T-helper 2 cell treated with Interferon-gamma antibody and Interleukin-4, amounts not matched to agents 100 ng/mL and 5 ng/mL, for 36 hours (primary cell): ENCODE measurements around the gene IL11. TPM values are rescaled to one million over a fixed set of nuclear protein-coding genes. Genes with fewer than 3 reads are reported as not detected.
"Not testable (repeated sequence)": the region's sequence is repeated elsewhere in the genome, so short reads cannot be mapped to it uniquely, and the experiment has no call there.

ENCODE experiments used
- intact Hi-C: fragments of 100-400 bp; cut with micrococcal nuclease; formaldehyde crosslinking; loops from one replicate; pipeline ENCODE4 v1.15.1; 2023
- total RNA-seq: library from RNA; stranded (reverse); gene quantifications from 2 replicates; pipeline ENCODE4 v1.2.3, GENCODE V29; 2022

IL11 gene
- total RNA-seq, result 0.55 and 0.61 TPM in 2 replicates

GRCh38 chr19:55370305-55370988 is at the start of gene IL11:
TSS of gene IL11 (minus strand) at chr19:55370463. CDS start at chr19:55370310, 153 bp downstream.
- intact Hi-C loops, result no loop called here

DNA sequence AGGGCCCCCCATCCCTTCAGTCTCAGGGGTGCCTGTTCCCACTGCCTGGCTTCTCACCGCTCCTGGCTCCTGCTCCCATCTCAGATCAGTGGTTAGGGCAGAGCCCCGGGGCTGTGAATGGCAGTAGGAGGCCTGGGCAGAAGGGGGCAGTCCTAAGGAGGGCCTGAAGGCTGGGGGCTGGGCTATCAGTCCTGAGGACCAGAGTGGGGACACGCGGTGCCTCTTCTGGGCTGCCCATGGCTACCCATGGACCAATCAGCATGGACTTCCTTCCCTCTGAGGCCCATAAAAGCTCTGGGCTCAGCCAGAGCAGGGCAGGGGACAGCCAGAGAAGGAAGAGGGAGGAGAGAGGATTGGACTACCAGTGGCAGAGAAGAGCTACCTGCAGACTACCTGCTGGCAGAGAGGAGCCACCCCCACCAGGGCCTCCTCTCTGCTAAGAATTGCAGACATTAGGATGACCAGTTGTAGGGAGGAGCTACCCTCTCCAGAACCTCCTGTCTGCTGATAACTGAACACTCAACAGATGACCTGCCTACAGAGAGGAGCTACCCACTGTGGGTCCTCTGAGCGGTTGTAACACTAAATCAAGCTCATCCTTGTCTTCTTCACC is 49.5 kb upstream of the IL11 start:
- intact Hi-C loops, result loop anchor here (10.0 kb wide), 1 partner anchor 255 kb away; the partner anchor contains the start of gene DNAAF3

DNA sequence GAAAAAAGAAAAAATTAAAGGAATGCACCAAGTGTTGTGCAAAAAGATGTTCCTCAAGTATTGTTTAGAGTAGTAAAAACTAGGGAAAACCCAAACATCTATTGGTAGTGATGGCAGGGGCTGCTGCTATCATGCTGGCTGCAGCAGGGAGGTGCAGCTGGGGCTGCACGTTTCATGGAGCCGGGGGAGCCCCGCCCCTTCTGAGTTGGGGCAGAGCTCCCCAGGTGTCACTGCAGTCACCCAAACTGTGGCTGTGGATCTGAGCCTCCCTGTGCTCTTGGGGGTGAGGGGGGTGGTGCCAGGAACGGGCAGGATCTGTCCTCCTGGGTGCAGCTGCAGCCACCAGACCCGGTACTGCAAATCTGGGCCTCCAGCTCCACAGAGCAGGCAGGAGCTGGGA is 48.8 kb upstream of the IL11 start:
- intact Hi-C loops, result loop anchor here (10.0 kb wide), 1 partner anchor 254 kb away; the partner anchor contains the start of gene DNAAF3

GRCh38 chr19:55418185-55418584 is 47.9 kb upstream of the IL11 start:
- intact Hi-C loops, result loop anchor here (10.0 kb wide), 1 partner anchor 253 kb away; the partner anchor contains the start of gene DNAAF3

- intact Hi-C loops, result loop anchor here (10.0 kb wide), 1 partner anchor 245 kb away; the partner anchor contains the start of gene DNAAF3
These were observed 39.9 kb upstream of the IL11 start for GRCh38 chr19:55410168-55410567.

- intact Hi-C loops, result loop anchor here (5.0 kb wide), 2 partner anchors 107 to 292 kb away; partner anchors contain the start of gene PPP1R12C
These were observed 38.9 kb upstream of the IL11 start for GRCh38 chr19:55409179-55409578.

- intact Hi-C loops, result loop anchor here (1.0 to 5.0 kb wide), 7 partner anchors 68 to 291 kb away; partner anchors contain the start of genes HSPBP1, KMT5C, PPP1R12C and PPP6R1
These were observed 38.2 kb upstream of the IL11 start for GRCh38 chr19:55408533-55408872.

DNA sequence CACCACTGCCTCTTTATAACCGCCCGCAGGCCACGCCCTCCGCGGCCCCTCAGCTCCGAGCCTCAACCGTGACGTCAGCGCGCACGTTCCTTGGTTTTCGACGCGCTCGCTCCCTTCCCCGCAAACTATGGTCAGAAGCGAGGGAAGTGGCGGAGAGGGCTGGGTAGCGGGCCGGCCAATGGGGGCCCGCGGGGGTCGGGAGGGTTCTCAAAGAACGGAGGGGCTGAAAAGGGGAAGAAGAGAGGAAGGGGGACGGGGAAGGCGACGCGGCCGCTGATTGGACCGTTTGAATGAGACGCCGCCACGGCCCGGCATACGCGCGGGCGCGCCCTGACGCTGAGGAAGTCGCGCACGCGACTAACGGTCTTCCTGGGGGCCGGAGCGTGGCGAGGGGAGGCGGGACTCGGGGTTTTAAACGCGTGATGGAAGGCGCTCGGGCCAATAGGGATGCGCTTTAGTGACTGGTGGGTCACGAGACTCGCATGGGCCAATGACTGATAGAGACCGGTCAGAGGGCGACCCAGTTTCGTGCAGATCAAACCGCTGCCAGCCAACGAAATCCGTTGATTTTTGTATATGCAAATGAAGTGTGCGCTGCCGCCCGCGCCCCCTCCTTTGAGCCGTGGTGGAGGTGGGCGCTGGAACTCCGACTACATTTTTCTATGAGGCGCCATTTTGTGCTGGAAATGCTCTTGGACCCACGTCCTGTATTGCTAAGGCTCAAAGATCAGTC is 37.7 kb upstream of the IL11 start:
- intact Hi-C loops, result loop anchor here (1.0 to 5.0 kb wide), 8 partner anchors 23 to 291 kb away; partner anchors contain the start of genes HSPBP1, KMT5C, PPP1R12C and PPP6R1

GRCh38 chr19:55407550-55407799 is 37.2 kb upstream of the IL11 start, which contains the start of gene UBE2S:
TSS of gene UBE2S (minus strand) at chr19:55407788. CDS start at chr19:55407589, 199 bp downstream.
- intact Hi-C loops, result loop anchor here (1.0 to 5.0 kb wide), 3 partner anchors 22 to 290 kb away; partner anchors contain the start of genes PPP1R12C and RPL28

GRCh38 chr19:55406826-55407549 is 36.7 kb upstream of the IL11 start:
- intact Hi-C loops, result loop anchor here (1.0 to 5.0 kb wide), 3 partner anchors 22 to 290 kb away; partner anchors contain the start of genes PPP1R12C and RPL28

DNA sequence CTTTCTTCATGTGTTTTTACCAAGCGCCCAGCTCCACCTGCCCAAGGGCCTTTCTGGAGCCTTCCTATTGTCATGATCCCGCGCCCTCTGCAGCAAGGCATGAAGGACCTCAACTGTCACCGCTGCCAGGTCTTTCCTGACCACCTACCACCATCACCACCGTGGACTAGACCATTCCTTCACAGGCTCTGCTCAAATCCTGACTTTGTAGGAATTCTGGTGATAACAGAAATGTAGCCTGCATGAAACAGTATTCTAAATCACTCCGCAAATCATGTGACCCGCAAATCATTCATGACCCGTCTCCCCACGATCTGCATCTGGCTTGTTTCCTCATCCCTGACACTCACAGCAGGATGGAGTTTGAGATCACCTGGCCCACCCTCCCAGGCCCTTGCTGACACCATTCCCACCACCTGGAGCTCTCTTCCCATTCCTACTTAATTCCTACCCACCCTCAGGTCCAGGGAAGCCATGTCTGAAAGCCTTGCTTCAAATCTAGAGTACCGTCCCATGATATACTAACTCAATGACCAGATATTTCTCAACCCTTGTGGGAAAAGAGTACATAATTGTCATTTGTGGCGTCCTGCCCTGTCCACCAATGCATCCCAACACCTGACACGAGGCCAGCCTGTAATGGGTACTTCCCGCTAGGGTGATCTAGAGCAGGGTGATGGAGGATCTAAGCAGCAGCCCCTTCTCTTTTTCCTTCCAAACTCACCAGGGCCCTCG is 36.0 kb upstream of the IL11 start:
- intact Hi-C loops, result loop anchor here (5.0 kb wide), 2 partner anchors 104 to 289 kb away; partner anchors contain the start of gene PPP1R12C

- intact Hi-C loops, result loop anchor here (5.0 kb wide), 2 partner anchors 103 to 288 kb away; partner anchors contain the start of gene PPP1R12C
These were observed 35.4 kb upstream of the IL11 start for GRCh38 chr19:55405638-55406037.

- intact Hi-C loops, result no loop called here
These were observed 32.2 kb upstream of the IL11 start for GRCh38 chr19:55402509-55402908.

GRCh38 chr19:55401390-55401789 is 31.1 kb upstream of the IL11 start:
- intact Hi-C loops, result not testable (repeated sequence)

GRCh38 chr19:55400281-55401087 is 30.2 kb upstream of the IL11 start:
- intact Hi-C loops, result no loop called here

GRCh38 chr19:55398200-55398925 is 28.1 kb upstream of the IL11 start:
- intact Hi-C loops, result no loop called here

DNA sequence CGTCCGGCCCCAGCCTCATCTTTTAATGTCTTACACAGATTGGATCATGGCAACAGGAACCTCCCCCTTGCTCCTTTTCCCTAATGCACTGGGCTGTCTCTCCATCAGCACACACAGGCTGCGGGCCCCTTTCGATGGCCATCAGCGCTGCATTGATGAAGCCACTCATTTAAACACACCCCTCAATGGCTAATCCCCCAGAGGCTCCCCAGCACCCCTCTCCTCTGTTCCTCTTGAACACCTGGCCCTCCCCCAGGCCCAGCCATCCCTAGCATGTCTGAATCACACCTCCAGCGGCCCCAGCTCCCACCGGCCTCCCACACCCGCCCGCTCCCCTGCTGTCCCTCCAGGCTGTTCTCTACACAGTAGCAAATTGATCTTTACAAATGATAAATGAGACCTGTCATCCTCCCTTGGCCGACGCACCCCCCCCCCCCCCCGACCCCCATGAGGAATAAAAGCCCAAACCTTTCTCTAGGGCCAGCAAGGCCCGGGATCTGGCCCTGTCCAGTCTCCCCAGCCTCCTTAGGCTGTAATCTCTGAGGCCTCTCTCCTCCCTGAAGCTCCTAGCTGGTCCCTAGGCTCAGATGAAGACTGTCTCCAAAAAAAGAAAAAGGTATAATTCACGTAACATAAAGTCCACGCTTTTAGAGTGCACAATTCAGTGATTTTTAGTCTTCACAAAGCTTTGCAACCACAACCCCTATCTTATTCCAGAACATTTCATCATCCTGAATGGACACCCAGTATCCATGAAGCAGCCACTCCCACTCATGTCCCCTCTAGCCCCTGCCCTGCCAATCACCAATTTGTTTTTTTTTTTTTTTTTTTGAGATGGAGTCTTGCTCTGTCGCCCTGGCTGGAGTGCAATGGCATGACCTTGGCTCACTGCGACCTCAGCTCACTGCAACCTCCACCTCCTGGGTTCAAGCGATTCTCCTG is 22.8 kb upstream of the IL11 start:
- intact Hi-C loops, result no loop called here
